Measurements from ENCODE around the gene HSPB3.

HSPB3 gene

GRCh38 chr5:54454602-54455001 is 897 bp upstream of the HSPB3 start:
- 70 to 88% methylated on average over 2 of the region's 2 CpGs for WGBS, 2 experiments
- Histone ChIP-seq H3K27ac (ENCODE audit: insufficient read depth, low read depth, low read length, poor library complexity, severe bottlenecking) (no peak overlapping the region), H3K9me3 (ENCODE audit: control insufficient read depth, low read length) (no peaks in the 10 kb centered on the region), H3K36me3 (ENCODE audit: control insufficient read depth, insufficient read depth, low read length) (no peaks in the 10 kb centered on the region), H3K27me3 (ENCODE audit: control insufficient read depth, insufficient read depth, low read length, poor library complexity, severe bottlenecking) (no peaks in the 10 kb centered on the region), H3K4me1 (ENCODE audit: control insufficient read depth, insufficient read depth, low read length) (no peaks in the 10 kb centered on the region), H3K4me3 (ENCODE audit: insufficient read depth, low read depth, low read length) (no peak overlapping the region)

- 55 to 58% methylated on average over 5 of the region's 5 CpGs for whole genome bisulfite sequencing, 2 experiments
- no peaks in the 10 kb centered on the region for H3K36me3 ChIP-seq (ENCODE audit: control insufficient read depth, insufficient read depth, low read length)
- no peak overlapping the region for H3K4me3 ChIP-seq (ENCODE audit: insufficient read depth, low read depth, low read length)
- H3K27ac ChIP-seq (ENCODE audit: insufficient read depth, low read depth, low read length, poor library complexity, severe bottlenecking): no peak overlapping the region
- no peaks in the 10 kb centered on the region for H3K9me3 ChIP-seq (ENCODE audit: control insufficient read depth, low read length)
- no peaks in the 10 kb centered on the region for H3K4me1 ChIP-seq (ENCODE audit: control insufficient read depth, insufficient read depth, low read length)
- H3K27me3 ChIP-seq (ENCODE audit: control insufficient read depth, insufficient read depth, low read length, poor library complexity, severe bottlenecking): no peaks in the 10 kb centered on the region
Observed at GRCh38 chr5:54457094-54457862, 1.8 kb downstream of the HSPB3 start.

GRCh38 chr5:54458221-54458620 is 2.7 kb downstream of the HSPB3 start:
- no peak overlapping the region for H3K27ac ChIP-seq (ENCODE audit: insufficient read depth, low read depth, low read length, poor library complexity, severe bottlenecking)
- no peaks in the 10 kb centered on the region for H3K27me3 ChIP-seq (ENCODE audit: control insufficient read depth, insufficient read depth, low read length, poor library complexity, severe bottlenecking)
- H3K9me3 ChIP-seq (ENCODE audit: control insufficient read depth, low read length): no peaks in the 10 kb centered on the region
- no peaks in the 10 kb centered on the region for H3K4me1 ChIP-seq (ENCODE audit: control insufficient read depth, insufficient read depth, low read length)
- no peak overlapping the region for H3K4me3 ChIP-seq (ENCODE audit: insufficient read depth, low read depth, low read length)
- no peaks in the 10 kb centered on the region for H3K36me3 ChIP-seq (ENCODE audit: control insufficient read depth, insufficient read depth, low read length)
- WGBS, 2 experiments: 71 to 72% methylated on average over 2 of the region's 2 CpGs

- Histone ChIP-seq H3K4me3 (ENCODE audit: insufficient read depth, low read depth, low read length) (no peak overlapping the region), H3K9me3 (ENCODE audit: control insufficient read depth, low read length) (no peaks in the 10 kb centered on the region), H3K27ac (ENCODE audit: insufficient read depth, low read depth, low read length, poor library complexity, severe bottlenecking) (no peak overlapping the region), H3K27me3 (ENCODE audit: control insufficient read depth, insufficient read depth, low read length, poor library complexity, severe bottlenecking) (no peaks in the 10 kb centered on the region), H3K4me1 (ENCODE audit: control insufficient read depth, insufficient read depth, low read length) (no peaks in the 10 kb centered on the region), H3K36me3 (ENCODE audit: control insufficient read depth, insufficient read depth, low read length) (no peaks in the 10 kb centered on the region)
- 92 to 96% methylated on average over 3 of the region's 3 CpGs for WGBS, 2 experiments
Observed at GRCh38 chr5:54460181-54460919, 4.9 kb downstream of the HSPB3 start.

- no peaks in the 10 kb centered on the region for H3K27me3 ChIP-seq (ENCODE audit: control insufficient read depth, insufficient read depth, low read length, poor library complexity, severe bottlenecking)
- H3K27ac ChIP-seq (ENCODE audit: insufficient read depth, low read depth, low read length, poor library complexity, severe bottlenecking): no peak overlapping the region
- no peaks in the 10 kb centered on the region for H3K9me3 ChIP-seq (ENCODE audit: control insufficient read depth, low read length)
- H3K4me3 ChIP-seq (ENCODE audit: insufficient read depth, low read depth, low read length): no peak overlapping the region
- H3K4me1 ChIP-seq (ENCODE audit: control insufficient read depth, insufficient read depth, low read length): no peaks in the 10 kb centered on the region
- 76% methylated on average over 5 of the region's 5 CpGs for WGBS, 2 experiments
- no peaks in the 10 kb centered on the region for H3K36me3 ChIP-seq (ENCODE audit: control insufficient read depth, insufficient read depth, low read length)
Observed at GRCh38 chr5:54462281-54462680, 6.8 kb downstream of the HSPB3 start.

- Histone ChIP-seq H3K4me1 (ENCODE audit: control insufficient read depth, insufficient read depth, low read length) (no peaks in the 10 kb centered on the region), H3K27me3 (ENCODE audit: control insufficient read depth, insufficient read depth, low read length, poor library complexity, severe bottlenecking) (no peaks in the 10 kb centered on the region), H3K36me3 (ENCODE audit: control insufficient read depth, insufficient read depth, low read length) (no peaks in the 10 kb centered on the region), H3K9me3 (ENCODE audit: control insufficient read depth, low read length) (no peaks in the 10 kb centered on the region), H3K27ac (ENCODE audit: insufficient read depth, low read depth, low read length, poor library complexity, severe bottlenecking) (no peak overlapping the region), H3K4me3 (ENCODE audit: insufficient read depth, low read depth, low read length) (no peak overlapping the region)
- WGBS, 2 experiments: 84 to 88% methylated on average over 4 of the region's 4 CpGs
Observed at GRCh38 chr5:54463713-54464112, 8.2 kb downstream of the HSPB3 start.

GRCh38 chr5:54469622-54470021 is 14.1 kb downstream of the HSPB3 start:
- H3K4me3 ChIP-seq (ENCODE audit: insufficient read depth, low read depth, low read length): no peak overlapping the region
- no peaks in the 10 kb centered on the region for H3K36me3 ChIP-seq (ENCODE audit: control insufficient read depth, insufficient read depth, low read length)
- no peaks in the 10 kb centered on the region for H3K27me3 ChIP-seq (ENCODE audit: control insufficient read depth, insufficient read depth, low read length, poor library complexity, severe bottlenecking)
- H3K27ac ChIP-seq (ENCODE audit: insufficient read depth, low read depth, low read length, poor library complexity, severe bottlenecking): no peak overlapping the region
- H3K4me1 ChIP-seq (ENCODE audit: control insufficient read depth, insufficient read depth, low read length): no peaks in the 10 kb centered on the region
- H3K9me3 ChIP-seq (ENCODE audit: control insufficient read depth, low read length): no peaks in the 10 kb centered on the region
- 88% methylated on average over 2 of the region's 2 CpGs for WGBS, 2 experiments

- Histone ChIP-seq H3K4me1 (ENCODE audit: control insufficient read depth, insufficient read depth, low read length) (no peaks in the 10 kb centered on the region), H3K9me3 (ENCODE audit: control insufficient read depth, low read length) (no peaks in the 10 kb centered on the region), H3K4me3 (ENCODE audit: insufficient read depth, low read depth, low read length) (no peak overlapping the region), H3K36me3 (ENCODE audit: control insufficient read depth, insufficient read depth, low read length) (no peaks in the 10 kb centered on the region), H3K27ac (ENCODE audit: insufficient read depth, low read depth, low read length, poor library complexity, severe bottlenecking) (no peak overlapping the region), H3K27me3 (ENCODE audit: control insufficient read depth, insufficient read depth, low read length, poor library complexity, severe bottlenecking) (no peaks in the 10 kb centered on the region)
- WGBS, 2 experiments: 96% methylated on average over 2 of the region's 2 CpGs
Observed at GRCh38 chr5:54470128-54470527, 14.6 kb downstream of the HSPB3 start.

- Histone ChIP-seq H3K27me3 (ENCODE audit: control insufficient read depth, insufficient read depth, low read length, poor library complexity, severe bottlenecking) (no peaks in the 10 kb centered on the region), H3K4me3 (ENCODE audit: insufficient read depth, low read depth, low read length) (no peak overlapping the region), H3K27ac (ENCODE audit: insufficient read depth, low read depth, low read length, poor library complexity, severe bottlenecking) (no peak overlapping the region), H3K9me3 (ENCODE audit: control insufficient read depth, low read length) (no peaks in the 10 kb centered on the region), H3K36me3 (ENCODE audit: control insufficient read depth, insufficient read depth, low read length) (no peaks in the 10 kb centered on the region), H3K4me1 (ENCODE audit: control insufficient read depth, insufficient read depth, low read length) (no peaks in the 10 kb centered on the region)
- WGBS, 2 experiments: 83 to 86% methylated on average over 1 of the region's 1 CpG
Observed at GRCh38 chr5:54470677-54471076, 15.2 kb downstream of the HSPB3 start.

GRCh38 chr5:54471398-54471797 is 15.9 kb downstream of the HSPB3 start:
- H3K36me3 ChIP-seq (ENCODE audit: control insufficient read depth, insufficient read depth, low read length): no peaks in the 10 kb centered on the region
- H3K27ac ChIP-seq (ENCODE audit: insufficient read depth, low read depth, low read length, poor library complexity, severe bottlenecking): no peak overlapping the region
- no peaks in the 10 kb centered on the region for H3K27me3 ChIP-seq (ENCODE audit: control insufficient read depth, insufficient read depth, low read length, poor library complexity, severe bottlenecking)
- H3K4me3 ChIP-seq (ENCODE audit: insufficient read depth, low read depth, low read length): no peak overlapping the region
- H3K9me3 ChIP-seq (ENCODE audit: control insufficient read depth, low read length): no peaks in the 10 kb centered on the region
- H3K4me1 ChIP-seq (ENCODE audit: control insufficient read depth, insufficient read depth, low read length): no peaks in the 10 kb centered on the region
- WGBS, 2 experiments: 61 to 78% methylated on average over 2 to 3 of the region's 3 CpGs

Measured in ectodermal cell (in vitro differentiated cells).